ENCODE results near the gene BCL2A1. TPM values are rescaled to one million over a fixed set of nuclear protein-coding genes. Genes with fewer than 3 reads are reported as not detected.

Gene BCL2A1
- total and polyA plus RNA-seq, 2 of the 4 experiments (the other 2 are of a cell fraction), result 2.3 to 4.5 TPM

- dilution Hi-C loops (cut with HindIII; ENCODE audit: low sequenced_read_pairs, unreplicated experiment), result no loop called here
- no peak overlapping the region for H4K5ac ChIP-seq (ENCODE audit: low read depth, low read length)
- no peak overlapping the region for H3K56ac ChIP-seq (ENCODE audit: extremely low read depth, insufficient read depth, low read length)
- no peak overlapping the region for H2AK5ac ChIP-seq (ENCODE audit: low read depth, low read length)
- H3K4ac ChIP-seq (ENCODE audit: low read depth, low read length), result no peak overlapping the region
- no peak for ATAC-seq (ENCODE audit: low read depth)
- H2BK120ac ChIP-seq (ENCODE audit: low read depth, low read length), result no peak overlapping the region
- no peak overlapping the region for H2AK9ac ChIP-seq (replicated peaks; ENCODE audit: low read depth, low read length, poor library complexity)
- H3K9ac ChIP-seq (ENCODE audit: low read depth, low read length), result no peak overlapping the region
- no peak overlapping the region for H3K4me2 ChIP-seq (ENCODE audit: low read depth, low read length)
- H2AFZ ChIP-seq (replicated peaks; ENCODE audit: low read length, poor library complexity), result no peak overlapping the region
- H3K79me1 ChIP-seq (ENCODE audit: low read depth in 1 of 2, low read length in 2 of 2), result no peaks in the 10 kb centered on the region
- H4K8ac ChIP-seq (ENCODE audit: low read depth in 2 of 2, low read length in 2 of 2), result no peak overlapping the region
- H4K91ac ChIP-seq (ENCODE audit: insufficient read depth, low read depth, low read length), result no peak overlapping the region
- no TSS peak for BruUV-seq (replicated peaks)
- no peak overlapping the region for H3K23ac ChIP-seq (ENCODE audit: low read depth, low read length)
- in situ Hi-C loops (cut with MboI; ENCODE audit: low sequenced_read_pairs), result no loop called here
- no peaks in the 10 kb centered on the region for H3K4me1 ChIP-seq (ENCODE audit: control insufficient read depth, insufficient read depth, low read length)
- H3K9me1 ChIP-seq (ENCODE audit: insufficient read depth, low read length), result no peaks in the 10 kb centered on the region
- no peak overlapping the region for H2BK15ac ChIP-seq (ENCODE audit: low read depth, low read length)
- H3K27me3 ChIP-seq (ENCODE audit: control insufficient read depth, insufficient read depth, low read length), result peaks cover 2% of the 10 kb centered on the region; the same call in 1 of the 2 replicates
- no peaks in the 10 kb centered on the region for H4K20me1 ChIP-seq (ENCODE audit: insufficient read depth, low read length)
- WGBS, 2 experiments (ENCODE audit: extremely low coverage in 2 of 2, insufficient read length in 1 of 2), result no CpG with 5 or more reads among the region's 3 CpGs
- no peak overlapping the region for H3K18ac ChIP-seq (ENCODE audit: low read depth, low read length)
- no peak overlapping the region for H3K4me3 ChIP-seq (ENCODE audit: insufficient read depth, low read depth, low read length)
- CTCF ChIA-PET, result no interaction called here
- no peak overlapping the region for H3K27ac ChIP-seq (ENCODE audit: insufficient read depth, low read length)
- POLR2A ChIA-PET (ENCODE audit: unreplicated experiment), result no interaction called here
- H3K14ac ChIP-seq (replicated peaks; ENCODE audit: low read depth, low read length), result no peak overlapping the region
- no peak for TF ChIP-seq RCOR1 (IDR thresholded peaks at IDR 0.05; ENCODE audit: insufficient replicate concordance, low read length)
- no peak for TF ChIP-seq MXI1 (IDR thresholded peaks at IDR 0.05; ENCODE audit: borderline replicate concordance, low read depth, low read length)
- TF ChIP-seq FOS (IDR thresholded peaks at IDR 0.05; ENCODE audit: low read depth, low read length), result no peak
- no peak for TF ChIP-seq CHD1 (IDR thresholded peaks at IDR 0.05; ENCODE audit: low read depth, low read length)
- no peak for TF ChIP-seq CEBPB (IDR thresholded peaks at IDR 0.05; ENCODE audit: low read depth, low read length)
- TF ChIP-seq POLR2A (IDR thresholded peaks at IDR 0.05; ENCODE audit: low read depth, low read length), result no peak
- TF ChIP-seq MAZ (IDR thresholded peaks at IDR 0.05; ENCODE audit: borderline replicate concordance, low read depth, low read length), result no peak
- no peak for TF ChIP-seq MAFK (IDR thresholded peaks at IDR 0.05; ENCODE audit: low read depth, low read length)
- TF ChIP-seq BHLHE40 (IDR thresholded peaks at IDR 0.05; ENCODE audit: low read depth, low read length), result no peak
- no peak for TF ChIP-seq RAD21 (IDR thresholded peaks at IDR 0.05; ENCODE audit: low read length)
- no peak for TF ChIP-seq RFX5 (IDR thresholded peaks at IDR 0.05; ENCODE audit: low read depth, low read length)
- no peak for TF ChIP-seq CTCF (conservative IDR thresholded peaks at IDR 0.05; ENCODE audit: low read depth, low read length)
- TF ChIP-seq SMC3 (IDR thresholded peaks at IDR 0.05; ENCODE audit: low read depth, low read length), result no peak
- TF ChIP-seq, protein P1, sequence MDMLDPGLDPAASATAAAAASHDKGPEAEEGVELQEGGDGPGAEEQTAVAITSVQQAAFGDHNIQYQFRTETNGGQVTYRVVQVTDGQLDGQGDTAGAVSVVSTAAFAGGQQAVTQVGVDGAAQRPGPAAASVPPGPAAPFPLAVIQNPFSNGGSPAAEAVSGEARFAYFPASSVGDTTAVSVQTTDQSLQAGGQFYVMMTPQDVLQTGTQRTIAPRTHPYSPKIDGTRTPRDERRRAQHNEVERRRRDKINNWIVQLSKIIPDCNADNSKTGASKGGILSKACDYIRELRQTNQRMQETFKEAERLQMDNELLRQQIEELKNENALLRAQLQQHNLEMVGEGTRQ (IDR thresholded peaks at IDR 0.05; ENCODE audit: low read depth, low read length), result no peak
- no peak for TF ChIP-seq ELK1 (IDR thresholded peaks at IDR 0.05; ENCODE audit: borderline replicate concordance, low read depth, low read length)
- no peak for TF ChIP-seq NFE2L2 (IDR thresholded peaks at IDR 0.05; ENCODE audit: low read depth, low read length)
- H2BK20ac ChIP-seq (ENCODE audit: low read depth, low read length), result no peak overlapping the region
- no peaks in the 10 kb centered on the region for H3K36me3 ChIP-seq (ENCODE audit: control insufficient read depth, insufficient read depth, low read length)
- no peak overlapping the region for H2BK5ac ChIP-seq (ENCODE audit: low read depth, low read length, poor library complexity, severe bottlenecking)
- intact Hi-C loops (cut with micrococcal nuclease), result no loop called here
- no peaks in the 10 kb centered on the region for H3K9me3 ChIP-seq (ENCODE audit: control insufficient read depth, insufficient read depth, low read length)
- DNase-seq, result no peak
Measured at GRCh38 chr15:79933231-79933630, 37.8 kb downstream of the BCL2A1 start.

Data from IMR-90 (cell line).